WTC11 (cell line): ENCODE results near the gene PDPK1.

Source experiments
- ATF3 ChIP-seq: sonication (generic); formaldehyde crosslinking; conservative IDR thresholded peaks from 2 replicates; pipeline ENCODE4 v1.8.1; 2022; ENCODE audit warnings: mild to moderate bottlenecking, missing genetic modification reagents
- CTCF ChIP-seq: fragments of 200-600 bp; IDR thresholded peaks from 2 replicates; pipeline ENCODE4 v1.8.0; 2022; ENCODE audit warnings: antibody characterized with exemption
- E2F5 ChIP-seq: sonication (generic); formaldehyde crosslinking; IDR thresholded peaks from 2 replicates; pipeline ENCODE4 v1.8.1; 2022; ENCODE audit warnings: mild to moderate bottlenecking, moderate library complexity, missing genetic modification reagents
- ESRRA ChIP-seq: sonication (generic); formaldehyde crosslinking; IDR thresholded peaks from 2 replicates; pipeline ENCODE4 v1.8.1; 2022; ENCODE audit warnings: mild to moderate bottlenecking, missing genetic modification reagents, borderline replicate concordance
- FOXK1 ChIP-seq: sonication (generic); formaldehyde crosslinking; IDR thresholded peaks from 2 replicates; pipeline ENCODE4 v1.8.0; 2022; ENCODE audit warnings: mild to moderate bottlenecking, moderate library complexity, missing genetic modification reagents
- NR3C1 ChIP-seq: sonication (generic); formaldehyde crosslinking; conservative IDR thresholded peaks from 2 replicates; pipeline ENCODE4 v1.8.1; 2023; ENCODE audit warnings: low read depth, mild to moderate bottlenecking, missing genetic modification reagents
- SMAD4 ChIP-seq: sonication (generic); formaldehyde crosslinking; IDR thresholded peaks from 2 replicates; pipeline ENCODE4 v1.8.0; 2022; ENCODE audit warnings: mild to moderate bottlenecking, missing genetic modification reagents
- USF1 ChIP-seq: sonication (generic); formaldehyde crosslinking; IDR thresholded peaks from 2 replicates; pipeline ENCODE4 v1.8.0; 2022; ENCODE audit warnings: mild to moderate bottlenecking, missing genetic modification reagents
- ZNF138 ChIP-seq: sonication (generic); formaldehyde crosslinking; conservative IDR thresholded peaks from 2 replicates; pipeline ENCODE4 v1.8.1; 2022; ENCODE audit warnings: mild to moderate bottlenecking, moderate library complexity, missing genetic modification reagents
- ZNF263 ChIP-seq: sonication (generic); formaldehyde crosslinking; IDR thresholded peaks from 2 replicates; pipeline ENCODE4 v1.8.1; 2022; ENCODE audit warnings: low read depth, mild to moderate bottlenecking, moderate library complexity, missing genetic modification reagents
- ZNF317 ChIP-seq: sonication (generic); formaldehyde crosslinking; IDR thresholded peaks from 2 replicates; pipeline ENCODE4 v1.8.1; 2023; ENCODE audit warnings: low read depth, mild to moderate bottlenecking, moderate library complexity, missing genetic modification reagents, borderline replicate concordance
- TF ChIP-seq, protein P1 (sequence below): sonication (generic); formaldehyde crosslinking; IDR thresholded peaks from 2 replicates; pipeline ENCODE4 v1.8.0; 2023; ENCODE audit warnings: mild to moderate bottlenecking, missing genetic modification reagents
- TF ChIP-seq, protein P2 (sequence below): sonication (generic); formaldehyde crosslinking; IDR thresholded peaks from 2 replicates; pipeline ENCODE4 v1.8.0; 2022; ENCODE audit warnings: mild to moderate bottlenecking, missing genetic modification reagents

GRCh38 chr16:2592786-2593185 lies 55.0 kb downstream of the PDPK1 start:
- TF ChIP-seq CTCF (no peak), SMAD4 (no peak), ZNF263 (CRISPR knock-in tag) (no peak), NR3C1 (CRISPR knock-in tag) (no peak), E2F5 (CRISPR knock-in tag) (no peak), ESRRA (CRISPR knock-in tag) (no peak), USF1 (CRISPR knock-in tag) (no peak), FOXK1 (CRISPR knock-in tag) (no peak), ZNF317 (CRISPR knock-in tag) (no peak), ATF3 (CRISPR knock-in tag) (no peak), ZNF138 (CRISPR knock-in tag) (no peak)
- TF ChIP-seq, protein P1, sequence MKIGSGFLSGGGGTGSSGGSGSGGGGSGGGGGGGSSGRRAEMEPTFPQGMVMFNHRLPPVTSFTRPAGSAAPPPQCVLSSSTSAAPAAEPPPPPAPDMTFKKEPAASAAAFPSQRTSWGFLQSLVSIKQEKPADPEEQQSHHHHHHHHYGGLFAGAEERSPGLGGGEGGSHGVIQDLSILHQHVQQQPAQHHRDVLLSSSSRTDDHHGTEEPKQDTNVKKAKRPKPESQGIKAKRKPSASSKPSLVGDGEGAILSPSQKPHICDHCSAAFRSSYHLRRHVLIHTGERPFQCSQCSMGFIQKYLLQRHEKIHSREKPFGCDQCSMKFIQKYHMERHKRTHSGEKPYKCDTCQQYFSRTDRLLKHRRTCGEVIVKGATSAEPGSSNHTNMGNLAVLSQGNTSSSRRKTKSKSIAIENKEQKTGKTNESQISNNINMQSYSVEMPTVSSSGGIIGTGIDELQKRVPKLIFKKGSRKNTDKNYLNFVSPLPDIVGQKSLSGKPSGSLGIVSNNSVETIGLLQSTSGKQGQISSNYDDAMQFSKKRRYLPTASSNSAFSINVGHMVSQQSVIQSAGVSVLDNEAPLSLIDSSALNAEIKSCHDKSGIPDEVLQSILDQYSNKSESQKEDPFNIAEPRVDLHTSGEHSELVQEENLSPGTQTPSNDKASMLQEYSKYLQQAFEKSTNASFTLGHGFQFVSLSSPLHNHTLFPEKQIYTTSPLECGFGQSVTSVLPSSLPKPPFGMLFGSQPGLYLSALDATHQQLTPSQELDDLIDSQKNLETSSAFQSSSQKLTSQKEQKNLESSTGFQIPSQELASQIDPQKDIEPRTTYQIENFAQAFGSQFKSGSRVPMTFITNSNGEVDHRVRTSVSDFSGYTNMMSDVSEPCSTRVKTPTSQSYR (CRISPR knock-in tag), result no peak
- TF ChIP-seq, protein P2, sequence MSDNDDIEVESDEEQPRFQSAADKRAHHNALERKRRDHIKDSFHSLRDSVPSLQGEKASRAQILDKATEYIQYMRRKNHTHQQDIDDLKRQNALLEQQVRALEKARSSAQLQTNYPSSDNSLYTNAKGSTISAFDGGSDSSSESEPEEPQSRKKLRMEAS (CRISPR knock-in tag), result no peak
